ENCODE results near the gene XKR7.

GRCh38 chr20:31951203-31951529, 16.8 kb upstream of the XKR7 start:
- TF ChIP-seq CTCF (IDR thresholded peaks at IDR 0.05; ENCODE audit: low read length): no peak
- TF ChIP-seq EZH2 (optimal IDR thresholded peaks at IDR 0.05; ENCODE audit: low read depth, low read length): no peak
- no peak for TF ChIP-seq EZH2phosphoT487 (IDR thresholded peaks at IDR 0.05; ENCODE audit: low read length)
